HG02623 (cell line): ENCODE data around the gene B3GAT1.
A peak's percentile ranks its signal among the peaks of the same experiment; 100 is the strongest.

Experiments
- ATAC-seq: cut with Tn5 transposase; IDR thresholded peaks from one replicate; pipeline ENCODE4 v1.9.1; 2021; ENCODE audit warnings: moderate library complexity; ENCODE audit not compliant: unreplicated experiment

Gene B3GAT1

DNA sequence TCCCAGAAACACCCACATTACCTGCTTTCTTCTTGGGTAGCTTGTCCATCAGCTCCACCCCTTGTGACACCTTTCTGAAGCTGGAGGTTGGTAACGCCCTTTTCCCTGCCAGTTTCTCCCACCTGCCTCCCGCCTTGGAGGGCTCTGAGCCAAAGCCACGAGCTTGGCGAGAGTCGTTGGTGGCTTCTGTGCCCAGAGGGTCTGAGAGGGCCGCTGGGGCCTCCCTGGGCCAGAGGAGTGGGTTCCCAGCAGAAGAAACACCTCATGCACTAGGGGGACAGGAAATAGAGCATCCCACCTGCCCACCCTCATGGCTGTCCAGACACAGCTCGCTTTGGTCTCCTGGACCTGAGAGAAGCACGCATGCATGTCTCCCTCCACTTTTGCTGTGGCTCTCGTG, 37.9 kb downstream of the B3GAT1 start:
- ATAC-seq, result no peak

DNA sequence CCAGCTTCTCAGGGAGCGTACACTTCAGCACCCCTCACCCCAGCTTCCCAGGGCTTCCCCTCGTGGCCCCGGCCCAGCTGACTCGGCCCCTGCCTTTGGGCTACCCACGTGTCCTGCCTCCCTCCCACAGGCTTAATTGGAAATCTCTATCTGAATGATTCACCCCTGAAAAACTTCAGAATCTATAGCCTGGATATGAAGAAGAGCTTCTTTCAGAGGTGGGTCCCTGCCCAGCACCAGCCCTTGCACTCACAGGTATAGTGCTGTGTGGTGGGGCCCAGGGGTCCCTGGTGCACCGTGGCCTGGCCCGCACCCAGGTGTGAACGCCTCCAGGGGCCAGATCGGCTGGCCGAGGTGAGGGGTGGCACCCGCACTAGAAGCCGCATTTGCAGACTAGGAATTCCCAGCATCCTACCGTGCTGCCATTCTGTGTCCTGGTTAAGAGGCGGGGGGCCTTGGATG, 38.4 kb downstream of the B3GAT1 start:
- no peak for ATAC-seq

DNA sequence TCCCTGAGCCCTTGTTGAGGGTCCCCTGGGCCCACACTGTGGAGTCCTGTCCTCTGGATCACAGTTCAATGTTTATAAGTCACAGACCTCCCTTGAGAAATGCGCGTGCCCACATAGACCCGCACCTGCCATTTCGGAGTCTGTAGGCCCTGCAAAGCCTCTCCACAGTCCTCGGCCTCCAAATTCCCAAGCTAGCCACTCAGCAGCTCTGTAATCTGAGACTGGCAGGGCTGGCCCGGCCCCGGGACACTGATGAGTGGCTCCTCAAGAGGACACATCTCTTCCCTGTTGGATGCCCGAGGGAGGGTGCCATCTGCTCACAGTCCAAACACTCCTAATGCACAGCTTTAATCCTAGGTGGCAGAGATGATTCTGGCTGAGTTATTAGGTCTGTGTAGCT, 39.1 kb downstream of the B3GAT1 start:
- ATAC-seq, result no peak

- ATAC-seq, result no peak
Observed at GRCh38 chr11:134372536-134372935, 39.5 kb downstream of the B3GAT1 start.

- ATAC-seq, result no peak
Observed at GRCh38 chr11:134371436-134372185, 40.4 kb downstream of the B3GAT1 start.

DNA sequence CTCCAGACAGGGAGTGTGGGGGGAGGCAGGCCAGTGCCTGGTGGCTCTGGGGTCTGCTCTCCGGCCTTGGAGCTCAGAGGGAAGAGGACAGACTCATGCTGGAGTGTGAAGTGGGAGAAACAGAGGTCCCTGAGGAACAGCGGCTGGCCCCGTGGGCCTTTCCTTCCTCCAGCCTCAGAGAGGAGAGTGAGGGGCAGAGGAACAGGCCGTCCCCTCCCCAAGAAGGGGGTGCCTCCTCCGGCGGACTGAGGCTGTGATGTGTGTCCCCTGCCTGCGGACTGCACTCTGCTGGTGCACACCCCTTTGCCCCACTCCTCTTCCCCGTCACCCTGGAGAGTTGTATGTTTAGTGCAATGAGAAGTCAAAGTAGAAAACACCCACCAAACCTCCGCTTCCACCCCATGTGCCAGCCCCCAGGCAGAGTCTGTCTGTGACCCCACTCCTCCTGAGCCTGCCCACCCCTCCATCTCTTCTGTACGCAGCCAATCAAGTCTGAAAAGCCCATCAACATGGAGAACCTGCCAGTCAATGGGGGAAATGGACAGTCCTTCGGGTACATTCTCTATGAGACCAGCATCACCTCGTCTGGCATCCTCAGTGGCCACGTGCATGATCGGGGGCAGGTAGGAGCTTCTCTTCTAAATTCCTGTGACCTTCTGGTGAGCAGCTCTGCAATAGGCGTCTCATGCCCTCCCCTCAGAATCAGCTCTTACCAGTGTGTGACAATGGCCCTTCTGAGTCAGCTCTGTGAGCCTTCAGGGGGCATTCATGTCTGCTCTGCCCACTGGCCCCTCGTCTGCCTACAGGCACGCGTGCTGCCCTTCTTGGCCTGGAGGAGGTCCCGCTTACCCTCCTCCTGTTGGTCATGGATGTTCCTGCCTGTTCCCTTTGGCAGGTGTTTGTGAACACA, 41.3 kb downstream of the B3GAT1 start:
- ATAC-seq, result no peak

- ATAC-seq, result no peak
Observed at GRCh38 chr11:134369656-134370525, 42.2 kb downstream of the B3GAT1 start.

- no peak for ATAC-seq
Observed at GRCh38 chr11:134367781-134368180, 44.3 kb downstream of the B3GAT1 start.

DNA sequence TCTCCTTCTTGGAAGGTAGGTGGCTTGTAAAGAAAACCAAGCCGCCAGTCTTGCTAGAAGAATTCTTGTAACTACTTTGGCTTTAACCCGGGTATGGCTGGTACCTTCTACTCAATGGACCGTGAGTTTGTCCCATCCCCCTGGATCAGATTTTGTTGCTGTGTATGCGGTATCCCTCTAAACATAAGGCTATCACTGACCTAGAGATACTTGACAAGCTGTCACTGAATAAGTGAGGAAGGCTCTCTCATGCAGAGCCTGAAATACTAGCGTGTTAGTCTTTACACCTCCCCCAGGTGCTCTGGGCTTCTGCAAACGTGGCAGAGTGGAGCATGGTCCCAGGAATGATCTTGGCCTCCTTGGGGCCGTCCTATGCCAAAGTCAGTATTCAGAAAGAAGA, 45.8 kb downstream of the B3GAT1 start:
- ATAC-seq, result no peak

GRCh38 chr11:134365011-134365925, 46.8 kb downstream of the B3GAT1 start:
- ATAC-seq, result no peak

DNA sequence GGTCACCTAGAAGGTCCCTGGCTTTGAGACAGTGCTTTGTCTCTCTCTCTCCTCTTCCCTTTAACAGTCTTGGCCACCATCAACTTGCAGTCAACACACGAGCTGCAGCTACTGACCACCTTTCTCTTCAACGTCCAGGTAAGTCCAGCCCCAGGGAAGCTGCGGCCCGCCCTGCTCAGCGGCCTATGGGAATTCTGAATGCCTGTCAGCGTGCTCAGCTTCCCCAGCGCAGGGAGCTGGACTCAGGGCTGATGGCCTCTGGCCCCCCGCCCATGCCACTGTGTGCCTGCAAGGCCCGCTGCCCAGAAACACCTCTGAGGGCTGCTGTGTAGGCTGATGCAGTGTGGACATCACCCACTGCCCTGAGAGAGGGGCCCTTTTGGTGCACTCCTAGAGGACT, 47.8 kb downstream of the B3GAT1 start:
- no peak for ATAC-seq

GRCh38 chr11:134363592-134363991, 48.5 kb downstream of the B3GAT1 start:
- ATAC-seq, result no peak

DNA sequence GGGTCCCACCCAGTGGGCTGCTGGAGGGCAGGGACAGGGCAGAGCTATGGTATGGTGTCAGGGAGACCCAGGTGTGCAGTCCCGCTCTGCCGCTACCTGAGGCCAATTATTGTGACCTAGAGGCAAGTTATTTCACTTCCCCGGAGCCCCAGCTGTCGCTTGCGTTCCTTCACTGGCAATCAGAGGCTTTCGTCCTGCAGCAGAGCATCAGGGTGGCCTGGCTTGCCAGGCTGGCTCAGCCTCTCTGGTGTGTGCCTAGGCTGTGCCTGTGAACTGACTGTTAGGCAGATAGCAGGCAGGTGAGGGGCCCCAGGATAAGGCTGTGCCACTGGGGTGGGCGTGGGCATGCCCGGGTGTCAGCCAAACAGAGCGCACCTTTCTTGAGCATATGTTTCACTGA, 48.9 kb downstream of the B3GAT1 start:
- no peak for ATAC-seq

DNA sequence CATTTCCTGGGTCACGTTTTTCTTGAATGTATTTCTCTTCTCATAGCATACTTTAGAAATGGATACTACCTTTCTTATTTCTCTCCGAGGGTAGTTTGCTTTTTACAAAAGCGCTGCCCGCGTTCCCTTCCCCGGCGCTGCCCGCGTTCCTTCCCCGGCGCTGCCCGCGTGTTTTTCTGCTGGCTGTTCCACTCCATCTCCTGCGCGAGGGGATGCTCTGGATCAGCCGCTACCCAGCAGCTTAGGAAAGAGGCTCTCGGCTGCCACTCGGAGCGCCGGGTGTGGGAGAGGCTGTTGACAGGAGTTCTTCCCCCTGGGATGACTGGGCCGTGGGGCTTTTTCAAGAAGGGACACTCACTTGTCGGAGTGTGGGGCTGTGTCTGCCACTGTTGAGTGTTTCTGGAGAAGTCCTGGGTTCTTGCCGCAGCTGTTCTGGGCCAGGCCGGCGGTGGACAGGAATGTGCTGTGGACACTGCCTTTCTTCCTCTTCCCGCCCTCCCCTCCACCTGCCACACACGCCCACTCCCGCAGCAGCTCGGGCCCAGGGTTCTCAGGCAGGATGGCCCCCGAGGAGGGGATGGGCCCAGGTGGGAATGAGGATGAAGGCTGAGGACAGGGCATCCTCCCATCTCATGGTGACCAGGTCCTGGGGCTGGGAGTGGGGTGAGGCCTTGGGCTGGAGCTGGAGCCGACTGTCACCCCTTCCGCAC, 49.7 kb downstream of the B3GAT1 start:
- ATAC-seq, result no peak

GRCh38 chr11:134361661-134362060, 50.4 kb downstream of the B3GAT1 start:
- ATAC-seq, result no peak

- peak; percentile 61 for ATAC-seq
Observed at GRCh38 chr11:134360050-134360835, 51.8 kb downstream of the B3GAT1 start.

- ATAC-seq, result no peak
Observed at GRCh38 chr11:134359646-134360045, 52.4 kb downstream of the B3GAT1 start.

DNA sequence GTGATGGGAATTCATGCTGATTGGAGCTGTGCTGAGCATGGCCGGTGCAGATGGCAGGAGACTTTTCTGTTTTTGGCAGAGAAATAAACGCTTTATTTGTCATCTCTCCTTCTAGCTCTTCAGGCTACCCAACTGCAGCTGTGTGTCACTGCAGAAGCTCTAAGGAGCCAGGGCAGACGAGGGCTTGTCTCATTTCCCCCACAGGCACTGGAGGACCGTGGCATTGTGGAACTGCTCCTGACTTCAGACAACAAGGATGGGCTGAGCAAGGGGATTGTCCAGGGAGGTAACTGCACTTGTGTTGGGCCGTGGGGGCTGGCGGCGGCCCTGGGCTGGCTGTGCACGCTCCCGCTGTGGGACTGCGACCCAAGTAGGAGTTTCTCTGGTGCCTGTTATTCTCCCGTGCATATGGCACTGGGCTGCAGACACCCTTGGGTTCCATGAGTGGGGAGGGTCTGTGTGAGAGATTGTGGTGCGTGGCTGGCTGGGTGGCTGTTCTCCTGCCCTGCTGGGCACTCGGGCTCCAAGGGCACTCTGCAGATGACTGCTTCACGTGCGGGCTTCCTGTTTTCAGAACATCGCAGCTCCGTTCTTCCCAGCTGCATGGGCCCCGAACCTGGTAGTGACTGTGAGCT, 53.1 kb downstream of the B3GAT1 start:
- no peak for ATAC-seq
